Measurements from ENCODE around the gene NFYC.

GRCh38 chr1:40653851-40654537 lies 37.5 kb upstream of the NFYC start:
- TF ChIP-seq CTCF (conservative IDR thresholded peaks at IDR 0.05; ENCODE audit: low read depth, low read length) (no peak), EZH2 (IDR thresholded peaks at IDR 0.05; ENCODE audit: borderline replicate concordance, low read depth, low read length, poor library complexity, severe bottlenecking) (no peak)
